H1 (cell line): Measurements from ENCODE around the gene PREX1. TPM values are rescaled to one million over a fixed set of nuclear protein-coding genes. Genes with fewer than 3 reads are reported as not detected.

ENCODE experiments used
- CTCF ChIA-PET: fragments of 300-600 bp; sonication (Branson Sonifier 250); formaldehyde crosslinking; loops from one replicate; lab custom pipeline; 2021; ENCODE audit not compliant: partially characterized antibody; lab: Charles Lee
- POLR2A ChIA-PET: fragments of 300-600 bp; sonication (Branson Sonifier 250); formaldehyde crosslinking; loops from one replicate; lab custom pipeline; 2021; ENCODE audit warnings: inconsistent platforms; ENCODE audit not compliant: partially characterized antibody; lab: Charles Lee
- DNase-seq, 2 experiments: peaks; one replicate each; pipeline versions ENCODE4 v3.0.0 to v3.0.0-alpha.2; 2010 to 2022; ENCODE audit warnings: low spot score in 2 of 2, low read depth in 1 of 2, mixed read lengths in 1 of 2
- FAIRE-seq: peaks from 2 replicates; lab custom pipeline; 2011; peaks lifted over from hg19 to GRCh38; lab: Jason Lieb, UNC
- H2AFZ ChIP-seq: 2 replicates; pipeline ENCODE4 v1.8.1; 2012; ENCODE audit warnings: low read length, inconsistent platforms
- H2AK5ac ChIP-seq: 2 replicates; pipeline ENCODE4 v1.6.1; 2013; ENCODE audit warnings: low read depth, low read length
- H2BK120ac ChIP-seq: replicated peaks from 2 replicates; pipeline ENCODE3; 2013; ENCODE audit warnings: low read depth, low read length, inconsistent platforms
- H2BK12ac ChIP-seq: 2 replicates; pipeline ENCODE4 v1.6.1; 2013; ENCODE audit warnings: low read depth, low read length
- H2BK15ac ChIP-seq: 2 replicates; pipeline ENCODE4 v1.6.1; 2013; ENCODE audit warnings: low read length
- H2BK20ac ChIP-seq: 2 replicates; pipeline ENCODE4 v1.6.1; 2013; ENCODE audit warnings: low read length
- H2BK5ac ChIP-seq: 2 replicates; pipeline ENCODE4 v1.6.1; 2013; ENCODE audit warnings: low read depth, low read length
- H3K14ac ChIP-seq: 2 replicates; pipeline ENCODE4 v1.6.1; 2013; ENCODE audit warnings: inconsistent platforms; ENCODE audit not compliant: insufficient read length
- H3K18ac ChIP-seq: 2 replicates; pipeline ENCODE4 v1.6.1; 2013; ENCODE audit warnings: low read length; ENCODE audit errors: extremely low read depth
- H3K23ac ChIP-seq: 2 replicates; pipeline ENCODE4 v1.6.1; 2013; ENCODE audit warnings: inconsistent platforms; ENCODE audit not compliant: insufficient read length
- H3K23me2 ChIP-seq: 2 replicates; pipeline ENCODE4 v1.6.1; 2013; ENCODE audit warnings: low read depth, low read length
- H3K27ac ChIP-seq: 2 replicates; pipeline ENCODE4 v1.6.1; 2011; ENCODE audit warnings: low read depth, low read length, inconsistent platforms
- H3K27me3 ChIP-seq, 4 experiments: replicated peaks in 1 of 4; 1 replicate in 1 of 4; 2 replicates in 3 of 4; pipeline versions ENCODE4 v1.6.1 to v1.8.1; 2011 to 2013; ENCODE audit warnings: low read length in 3 of 4, mild to moderate bottlenecking in 3 of 4, inconsistent platforms in 2 of 4, mixed read lengths in 2 of 4, moderate library complexity in 1 of 4; ENCODE audit not compliant: control insufficient read depth in 3 of 4, insufficient read depth in 3 of 4; ENCODE audit errors: extremely low read depth in 1 of 4
- H3K36me3 ChIP-seq, 4 experiments: 2 replicates each; pipeline versions ENCODE4 v1.6.1 to v1.8.1; 2011 to 2013; ENCODE audit warnings: mild to moderate bottlenecking in 4 of 4, low read length in 3 of 4, moderate library complexity in 2 of 4, control low read depth in 1 of 4, inconsistent platforms in 1 of 4; ENCODE audit not compliant: insufficient read depth in 4 of 4, control insufficient read depth in 2 of 4
- H3K4ac ChIP-seq: replicated peaks from 2 replicates; pipeline ENCODE3; 2013; ENCODE audit warnings: low read length, low read depth, mixed read lengths, inconsistent platforms; ENCODE audit not compliant: insufficient read length
- H3K4me1 ChIP-seq, 4 experiments: replicated peaks in 1 of 4; 1 replicate in 1 of 4; 2 replicates in 3 of 4; pipeline versions ENCODE4 v1.6.1 to v1.8.1; 2011 to 2013; ENCODE audit warnings: low read length in 3 of 4, inconsistent platforms in 2 of 4, mixed read lengths in 1 of 4; ENCODE audit not compliant: insufficient read depth in 4 of 4, control insufficient read depth in 3 of 4
- H3K4me2 ChIP-seq, 2 experiments: 2 replicates each; pipeline versions ENCODE4 v1.6.1 to v1.8.1; 2011 to 2013; ENCODE audit warnings: low read depth in 2 of 2, low read length in 2 of 2, control low read depth in 1 of 2, inconsistent platforms in 1 of 2, mild to moderate bottlenecking in 1 of 2; ENCODE audit not compliant: insufficient read depth in 1 of 2
- H3K4me3 ChIP-seq, 4 experiments: fragments of 200-600, 300-600 bp in 1 of 4; sonication (generic), shearing (Covaris generic), sonication (Bioruptor Twin) in 1 of 4; 2 replicates each; pipeline versions ENCODE4 v1.5.1 to v1.8.1; 2011 to 2016; ENCODE audit warnings: low read length in 4 of 4, low read depth in 3 of 4, control low read depth in 2 of 4, inconsistent platforms in 2 of 4, mild to moderate bottlenecking in 2 of 4, mixed read lengths in 1 of 4, moderate library complexity in 1 of 4; ENCODE audit not compliant: insufficient read depth in 2 of 4; ENCODE audit errors: extremely low read depth in 1 of 4
- H3K56ac ChIP-seq: replicated peaks from 2 replicates; pipeline ENCODE3; 2013; ENCODE audit warnings: low read depth, mild to moderate bottlenecking, mixed read lengths, low read length, inconsistent platforms; ENCODE audit not compliant: insufficient read length
- H3K79me1 ChIP-seq: 2 replicates; pipeline ENCODE4 v1.6.1; 2013; ENCODE audit warnings: low read depth, low read length, control low read depth
- H3K79me2 ChIP-seq, 2 experiments: 2 replicates each; pipeline versions ENCODE4 v1.6.1 to v1.8.1; 2012 to 2013; ENCODE audit warnings: low read length in 2 of 2, mild to moderate bottlenecking in 2 of 2, inconsistent platforms in 1 of 2; ENCODE audit not compliant: insufficient read depth in 2 of 2, control insufficient read depth in 1 of 2
- H3K9ac ChIP-seq, 4 experiments: replicated peaks in 1 of 4; 1 replicate in 1 of 4; 2 replicates in 3 of 4; pipeline versions ENCODE4 v1.6.1 to v1.8.1; 2011 to 2013; ENCODE audit warnings: low read depth in 3 of 4, low read length in 3 of 4, control low read depth in 2 of 4, mild to moderate bottlenecking in 2 of 4, moderate library complexity in 2 of 4, inconsistent platforms in 1 of 4; ENCODE audit errors: extremely low read depth in 1 of 4
- H3K9me3 ChIP-seq, 2 experiments: 2 replicates each; pipeline versions ENCODE4 v1.6.1 to v1.8.1; 2012 to 2013; ENCODE audit warnings: mild to moderate bottlenecking in 2 of 2, moderate library complexity in 2 of 2, control low read depth in 1 of 2, inconsistent platforms in 1 of 2, low read depth in 1 of 2, low read length in 1 of 2, mixed read lengths in 1 of 2; ENCODE audit not compliant: insufficient read depth in 2 of 2
- H4K20me1 ChIP-seq, 2 experiments: replicated peaks in 1 of 2; 2 replicates each; pipeline versions ENCODE3 to v1.8.1; 2011 to 2013; ENCODE audit warnings: inconsistent platforms in 2 of 2, low read length in 2 of 2, mild to moderate bottlenecking in 1 of 2; ENCODE audit not compliant: insufficient read depth in 2 of 2, control insufficient read depth in 1 of 2
- H4K5ac ChIP-seq: 2 replicates; pipeline ENCODE4 v1.6.1; 2013; ENCODE audit warnings: low read length, low read depth, mixed read lengths, inconsistent platforms; ENCODE audit not compliant: insufficient read length
- H4K8ac ChIP-seq: 2 replicates; pipeline ENCODE4 v1.8.0; 2013; ENCODE audit warnings: mild to moderate bottlenecking, moderate library complexity, low read length, inconsistent platforms; ENCODE audit not compliant: insufficient read depth; ENCODE audit errors: extremely low read depth
- H4K91ac ChIP-seq: replicated peaks from 2 replicates; pipeline ENCODE3; 2013; ENCODE audit warnings: low read length, mixed read lengths, inconsistent platforms; ENCODE audit not compliant: insufficient read length
- KDM1A ChIP-seq: fragments of 200-600, 300-600 bp; sonication (generic); IDR thresholded peaks from 2 replicates; pipeline ENCODE4 v1.7.1; 2016; ENCODE audit warnings: mild to moderate bottlenecking, low read length, borderline replicate concordance
- KDM4A ChIP-seq: IDR thresholded peaks from one replicate; pipeline ENCODE4 v1.7.1; 2012; ENCODE audit warnings: low read depth, mild to moderate bottlenecking, moderate library complexity, low read length, inconsistent platforms; ENCODE audit not compliant: severe bottlenecking
- KDM5A ChIP-seq: fragments of 200-600 bp; IDR thresholded peaks from 2 replicates; pipeline ENCODE4 v1.7.1; 2012; ENCODE audit warnings: mild to moderate bottlenecking, low read length, inconsistent platforms, mixed read lengths
- NANOG ChIP-seq: IDR thresholded peaks from 2 replicates; pipeline ENCODE4 v1.6.1; 2011; ENCODE audit warnings: low read length, low read depth, mild to moderate bottlenecking, inconsistent platforms; ENCODE audit not compliant: insufficient read depth, poor library complexity, severe bottlenecking
- RBBP5 ChIP-seq: IDR thresholded peaks from 2 replicates; pipeline ENCODE4 v1.7.1; 2012; ENCODE audit warnings: low read depth, mild to moderate bottlenecking, inconsistent platforms, low read length, moderate library complexity, borderline replicate concordance
- RFX5 ChIP-seq: IDR thresholded peaks from 2 replicates; pipeline ENCODE4 v1.6.1; 2011; ENCODE audit warnings: low read depth, low read length, improper control_type of control experiment, borderline replicate concordance
- SAP30 ChIP-seq: fragments of 300-600 bp; sonication (generic); IDR thresholded peaks from 2 replicates; pipeline ENCODE4 v1.7.1; 2012; ENCODE audit warnings: low read length, moderate library complexity, mild to moderate bottlenecking, inconsistent platforms; ENCODE audit not compliant: insufficient read depth, insufficient replicate concordance
- SIX5 ChIP-seq: IDR thresholded peaks from 2 replicates; pipeline ENCODE4 v1.6.1; 2011; ENCODE audit warnings: mild to moderate bottlenecking, low read depth, low read length
- SP4 ChIP-seq: IDR thresholded peaks from 2 replicates; pipeline ENCODE4 v1.6.1; 2012; ENCODE audit warnings: low read length, inconsistent platforms
- TBP ChIP-seq: IDR thresholded peaks from 2 replicates; pipeline ENCODE4 v1.6.1; 2011; ENCODE audit warnings: low read depth, low read length, improper control_type of control experiment
- WGBS, 2 experiments: shearing (Covaris generic) in 1 of 2; methylation state at CpG; one replicate each; pipeline versions ENCODE4 v1.1.6 to v1.1.7; 2013 to 2015; ENCODE audit warnings: low lambda C conversion rate in 2 of 2, mixed read lengths in 2 of 2, inconsistent platforms in 1 of 2, low coverage in 1 of 2, missing lambda C conversion rate in 1 of 2; ENCODE audit not compliant: insufficient replicate concordance in 2 of 2, insufficient coverage in 1 of 2, insufficient read length in 1 of 2; ENCODE audit errors: extremely low coverage in 1 of 2, missing lambda C conversion rate in 1 of 2; 5-methylcytosine and 5-hydroxymethylcytosine counted together
- polyA plus RNA-seq, 7 experiments: library from polyadenylated mRNA; depleted of rRNA in 3 of 7; stranded (reverse) in 5 of 7; unstranded in 2 of 7; fragments of >200 nt in 5 of 7; fragments of 200-250 nt in 2 of 7; gene quantifications; 1 replicate in 5 of 7; 2 replicates in 1 of 7; 4 replicates in 1 of 7; pipeline versions ENCODE4 v1.2.1 to v1.2.3, GENCODE V29; 2011 to 2013; ENCODE audit warnings: missing spikeins in 2 of 7, mixed read lengths in 2 of 7
- total RNA-seq: library from RNA; stranded (reverse); fragmentation: NEBNext Ultra II Directional; extraction: Animal tissue kit (Norgen Biotek cat#: 25700); gene quantifications from 2 replicates; pipeline ENCODE4 v1.2.1, GENCODE V29; 2021
- TF ChIP-seq, protein P1 (sequence below): IDR thresholded peaks from 2 replicates; pipeline ENCODE4 v1.6.1; 2011; ENCODE audit warnings: low read length, improper control_type of control experiment

PREX1 gene
- total and polyA plus RNA-seq, 2 of the 8 experiments (the other 6 are each of a cell fraction or from before 2014, with no cell fraction given) = 10.7 to 12.8 TPM

- H2BK12ac ChIP-seq = no peak overlapping the region
- no peaks in the 10 kb centered on the region for H3K79me1 ChIP-seq
- no peak overlapping the region for H3K27ac ChIP-seq
- H3K23ac ChIP-seq = no peak overlapping the region
- no peak overlapping the region for H2BK120ac ChIP-seq
- WGBS, 2 experiments = 88% methylated on average over 7 of the region's 7 CpGs; no CpG with 5 or more reads in 1 of the 2 experiments
- no peak overlapping the region for H3K4me2 ChIP-seq
- CTCF ChIA-PET = interaction anchor here (2.5 kb wide), 1 partner anchor 34 kb away, joined by 13 read pairs; no protein-coding TSS in a partner anchor
- H2AK5ac ChIP-seq = no peak overlapping the region
- no peak overlapping the region for H4K5ac ChIP-seq
- no peak for FAIRE-seq
- H4K91ac ChIP-seq = no peak overlapping the region
- no peak for DNase-seq
- no peaks in the 10 kb centered on the region for H3K9me3 ChIP-seq
- no peak overlapping the region for H3K9ac ChIP-seq
- no peak overlapping the region for H4K8ac ChIP-seq
- H2AFZ ChIP-seq = no peak overlapping the region
- H3K36me3 ChIP-seq = no peaks in the 10 kb centered on the region; a peak in 1 of 8 replicates
- no peak overlapping the region for H2BK5ac ChIP-seq
- no peak overlapping the region for H2BK15ac ChIP-seq
- H3K27me3 ChIP-seq = no peaks in the 10 kb centered on the region
- H3K4me1 ChIP-seq = peaks cover 0 to 2% (median 0%) of the 10 kb centered on the region in 4 experiments; a peak in 1 of 7 replicates
- H2BK20ac ChIP-seq = no peak overlapping the region
- no peaks in the 10 kb centered on the region for H3K79me2 ChIP-seq
- H4K20me1 ChIP-seq = no peaks in the 10 kb centered on the region
- no peak overlapping the region for H3K18ac ChIP-seq
- no peak overlapping the region for H3K14ac ChIP-seq
- H3K23me2 ChIP-seq = no peaks in the 10 kb centered on the region
- POLR2A ChIA-PET = interaction anchor here (0.6 kb wide), 1 partner anchor 15 kb away, joined by 3 read pairs; no protein-coding TSS in a partner anchor
- H3K4me3 ChIP-seq = no peak overlapping the region
- H3K56ac ChIP-seq = no peak overlapping the region
- H3K4ac ChIP-seq = no peak overlapping the region
- TF ChIP-seq RBBP5 = no peak
- TF ChIP-seq TBP = no peak
- TF ChIP-seq RFX5 = no peak
- TF ChIP-seq KDM4A = no peak
- TF ChIP-seq SP4 = no peak
- TF ChIP-seq SAP30 = no peak
- TF ChIP-seq SIX5 = no peak
- no peak for TF ChIP-seq KDM5A
- no peak for TF ChIP-seq KDM1A
- no peak for TF ChIP-seq NANOG
- TF ChIP-seq, protein P1, sequence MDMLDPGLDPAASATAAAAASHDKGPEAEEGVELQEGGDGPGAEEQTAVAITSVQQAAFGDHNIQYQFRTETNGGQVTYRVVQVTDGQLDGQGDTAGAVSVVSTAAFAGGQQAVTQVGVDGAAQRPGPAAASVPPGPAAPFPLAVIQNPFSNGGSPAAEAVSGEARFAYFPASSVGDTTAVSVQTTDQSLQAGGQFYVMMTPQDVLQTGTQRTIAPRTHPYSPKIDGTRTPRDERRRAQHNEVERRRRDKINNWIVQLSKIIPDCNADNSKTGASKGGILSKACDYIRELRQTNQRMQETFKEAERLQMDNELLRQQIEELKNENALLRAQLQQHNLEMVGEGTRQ = no peak
These were observed 136.3 kb downstream of the PREX1 start for GRCh38 chr20:48691523-48691922.
